Uterus (tissue), 4 donors: ENCODE results near the gene SLC7A7. TPM values are rescaled to one million over a fixed set of nuclear protein-coding genes. Genes with fewer than 3 reads are reported as not detected.
"Not testable (repeated sequence)": the region's sequence is repeated elsewhere in the genome, so short reads cannot be mapped to it uniquely, and the experiment has no call there.

ENCODE experiments used
- DNase-seq, 2 donors: peaks; one replicate each; pipeline ENCODE4 v3.0.0-alpha.2; 2019 to 2020
- H3K27ac ChIP-seq, 2 donors: fragments of 200-600 bp; sonication (generic); 1 replicate in 1 of 2; 2 replicates in 1 of 2; pipeline ENCODE4 v1.5.1; 2016 to 2018
- H3K27me3 ChIP-seq, 2 donors: fragments of 200-600 bp; sonication (generic); one replicate each; pipeline ENCODE4 v1.5.1; 2018 to 2019; ENCODE audit warnings: control low read depth in 1 of 2
- H3K36me3 ChIP-seq, 2 donors: fragments of 200-600 bp; sonication (generic); one replicate each; pipeline ENCODE4 v1.5.1; 2019; ENCODE audit warnings: control low read depth in 1 of 2
- H3K4me1 ChIP-seq, 2 donors: fragments of 200-600 bp; sonication (generic); one replicate each; pipeline ENCODE4 v1.5.1; 2018 to 2019; ENCODE audit warnings: control low read depth in 1 of 2
- H3K4me3 ChIP-seq, 2 donors: fragments of 200-600 bp; sonication (generic); 1 replicate in 1 of 2; 2 replicates in 1 of 2; pipeline ENCODE4 v1.5.1; 2018 to 2019; ENCODE audit warnings: mild to moderate bottlenecking in 1 of 2
- H3K9me3 ChIP-seq, 2 donors: fragments of 200-600 bp; sonication (generic); one replicate each; pipeline ENCODE4 v1.5.1; 2019; ENCODE audit warnings: control low read depth in 1 of 2
- POLR2A ChIP-seq, 2 donors: fragments of 450-650 bp; IDR thresholded peaks; one replicate each; pipeline ENCODE4 v1.6.1; 2016; ENCODE audit warnings: antibody characterized with exemption in 2 of 2, mild to moderate bottlenecking in 1 of 2, moderate library complexity in 1 of 2
- intact Hi-C: fragments of 100-400 bp; cut with DNase I; formaldehyde crosslinking; loops from one replicate; pipeline ENCODE4 v1.15.1; 2023; ENCODE audit warnings: low total_unique reads
- total RNA-seq, 4 donors: library from RNA; depleted of rRNA in 3 of 4; stranded (reverse); fragments of >200 nt in 3 of 4; gene quantifications; one replicate each; pipeline versions ENCODE4 v1.1.0 to v1.2.4, GENCODE V29; 2014 to 2023
- TF ChIP-seq, protein P1 (sequence below), 4 experiments: fragments of 200-600 bp in 2 of 4; fragments of 450-650 bp in 2 of 4; sonication (generic) in 2 of 4; IDR thresholded peaks; one replicate each; pipeline ENCODE4 v1.5.1; 2016 to 2019; ENCODE audit warnings: antibody characterized with exemption in 4 of 4, mild to moderate bottlenecking in 2 of 4, moderate library complexity in 1 of 4
- donor health status: DM: yes; HTN: yes; CAD: no.

Gene SLC7A7
- total RNA-seq, 4 donors from 2014 or later: 2.8 to 15.6 (median 6.8) TPM

DNA sequence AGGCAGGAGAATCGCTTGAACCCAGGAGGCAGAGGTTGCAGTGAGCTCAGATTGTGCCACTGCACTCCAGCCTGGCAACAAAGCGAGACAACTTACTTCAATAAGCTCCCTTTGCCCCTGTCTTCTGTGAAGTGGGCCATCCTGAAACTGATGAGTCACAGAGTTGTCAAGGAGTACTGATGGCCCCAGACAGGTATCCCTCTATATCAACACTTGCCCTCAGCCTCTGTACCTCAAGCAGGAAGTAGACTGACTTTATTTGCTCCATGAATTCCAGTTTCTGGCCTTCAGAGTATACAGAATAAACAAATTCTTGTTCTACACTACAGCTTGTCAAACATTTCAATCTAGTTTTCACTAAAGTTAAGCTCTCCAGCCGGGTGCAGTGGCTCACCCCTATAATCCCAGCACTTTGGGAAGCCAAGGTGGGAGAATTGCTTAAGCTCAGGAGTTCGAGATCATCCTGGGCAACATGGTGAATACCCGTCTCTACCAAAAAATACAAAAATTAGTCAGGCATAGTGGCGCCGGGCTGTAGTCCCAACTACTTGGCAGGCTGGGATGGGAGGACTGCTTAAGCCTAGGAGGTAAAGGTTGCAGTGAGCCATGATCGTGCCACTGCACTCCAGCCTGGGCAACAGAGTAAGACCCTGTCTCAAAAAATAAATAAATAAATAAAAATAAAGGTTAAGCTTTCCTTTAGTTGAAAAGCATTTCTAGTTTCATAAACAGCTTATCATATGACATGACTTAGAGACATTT is 39.9 kb upstream of the SLC7A7 start:
- Histone ChIP-seq H3K9me3 (no peaks in the 10 kb centered on the region), H3K27me3 (no peaks in the 10 kb centered on the region), H3K27ac (no peak overlapping the region), H3K4me1 (peaks cover 17 to 18% of the 10 kb centered on the region in 2 donors), H3K36me3 (no peaks in the 10 kb centered on the region), H3K4me3 (no peak overlapping the region)
- intact Hi-C loops: loop anchor here (5.0 to 10.0 kb wide), 2 partner anchors 33 to 290 kb away; no protein-coding TSS in a partner anchor
- DNase-seq: no peak
- no peak for TF ChIP-seq POLR2A (IDR thresholded peaks at IDR 0.05)
- TF ChIP-seq, protein P1, sequence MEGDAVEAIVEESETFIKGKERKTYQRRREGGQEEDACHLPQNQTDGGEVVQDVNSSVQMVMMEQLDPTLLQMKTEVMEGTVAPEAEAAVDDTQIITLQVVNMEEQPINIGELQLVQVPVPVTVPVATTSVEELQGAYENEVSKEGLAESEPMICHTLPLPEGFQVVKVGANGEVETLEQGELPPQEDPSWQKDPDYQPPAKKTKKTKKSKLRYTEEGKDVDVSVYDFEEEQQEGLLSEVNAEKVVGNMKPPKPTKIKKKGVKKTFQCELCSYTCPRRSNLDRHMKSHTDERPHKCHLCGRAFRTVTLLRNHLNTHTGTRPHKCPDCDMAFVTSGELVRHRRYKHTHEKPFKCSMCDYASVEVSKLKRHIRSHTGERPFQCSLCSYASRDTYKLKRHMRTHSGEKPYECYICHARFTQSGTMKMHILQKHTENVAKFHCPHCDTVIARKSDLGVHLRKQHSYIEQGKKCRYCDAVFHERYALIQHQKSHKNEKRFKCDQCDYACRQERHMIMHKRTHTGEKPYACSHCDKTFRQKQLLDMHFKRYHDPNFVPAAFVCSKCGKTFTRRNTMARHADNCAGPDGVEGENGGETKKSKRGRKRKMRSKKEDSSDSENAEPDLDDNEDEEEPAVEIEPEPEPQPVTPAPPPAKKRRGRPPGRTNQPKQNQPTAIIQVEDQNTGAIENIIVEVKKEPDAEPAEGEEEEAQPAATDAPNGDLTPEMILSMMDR (IDR thresholded peaks at IDR 0.05): no peak

DNA sequence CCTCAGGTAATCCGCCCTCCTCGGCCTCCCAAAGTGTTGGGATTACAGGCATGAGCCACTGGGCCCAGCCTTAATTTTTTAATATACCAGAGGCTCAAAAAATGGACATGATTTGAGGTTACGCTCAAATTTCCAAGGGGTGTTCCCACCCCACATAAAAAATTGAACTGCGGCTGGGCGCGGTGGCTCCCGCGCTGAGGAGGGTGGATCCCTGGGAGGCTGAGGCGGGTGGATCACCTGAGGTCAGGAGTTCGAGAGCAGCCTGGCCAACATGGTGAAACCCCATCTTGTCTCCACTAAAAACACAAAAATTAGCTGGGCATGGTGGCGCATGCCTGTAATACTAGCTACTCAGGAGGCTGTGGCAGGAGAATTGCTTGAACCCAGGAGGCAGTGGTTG is 39.1 kb upstream of the SLC7A7 start:
- not testable (repeated sequence) for DNase-seq, H3K36me3 ChIP-seq, H3K27ac ChIP-seq, H3K9me3 ChIP-seq, H3K4me3 ChIP-seq, H3K27me3 ChIP-seq
- H3K4me1 ChIP-seq: peaks cover 17 to 27% of the 10 kb centered on the region in 2 donors
- intact Hi-C loops: loop anchor here (10.0 kb wide), 1 partner anchor 289 kb away; no protein-coding TSS in a partner anchor

DNA sequence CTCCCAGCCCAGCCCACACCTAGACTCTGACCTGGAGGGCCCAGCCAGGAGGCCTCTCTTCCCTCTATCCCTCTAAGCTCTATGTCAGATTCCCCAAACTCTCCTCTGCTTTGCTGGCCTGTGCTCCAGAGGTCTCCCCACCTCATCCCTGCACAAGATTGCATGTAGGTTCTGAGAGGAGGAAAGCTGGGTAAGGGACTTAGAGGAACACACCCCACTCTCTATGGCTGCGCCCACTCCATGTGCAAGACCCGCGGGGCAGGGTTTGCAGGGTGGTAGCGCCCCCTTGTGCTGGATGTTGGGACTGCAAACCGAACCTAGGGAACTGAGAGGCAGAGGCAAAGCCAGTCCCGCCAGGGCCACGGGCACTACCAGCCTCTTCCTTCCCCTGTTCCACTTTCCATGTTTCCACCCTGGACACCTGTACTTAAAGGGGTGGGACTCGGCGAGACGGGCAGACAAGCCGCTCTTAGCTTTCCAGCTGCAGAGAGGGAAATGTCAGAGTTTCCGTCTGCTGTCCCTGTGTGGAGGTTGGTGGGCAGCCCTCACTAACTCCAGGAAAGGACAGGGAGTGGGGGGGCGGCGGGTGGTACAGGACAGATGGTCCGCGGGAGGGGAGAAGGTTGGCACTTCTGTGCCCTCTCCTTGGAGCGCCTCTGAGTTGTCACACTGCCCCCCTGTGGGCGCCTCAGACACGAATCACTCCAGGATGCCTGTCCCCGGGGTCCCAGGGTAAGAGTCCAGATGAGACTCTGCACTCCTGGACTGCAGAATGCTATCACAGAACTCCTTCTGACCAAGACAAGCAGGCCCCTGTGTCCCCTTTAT is 37.9 kb upstream of the SLC7A7 start:
- peak overlapping the region; percentile 96 to 100 for H3K27ac ChIP-seq
- peak; percentile 93 to 94 for DNase-seq
- H3K4me3 ChIP-seq: peak overlapping the region; percentile 25 to 26
- no peaks in the 10 kb centered on the region for H3K36me3 ChIP-seq
- H3K9me3 ChIP-seq: no peaks in the 10 kb centered on the region
- peak in 1 of 2 donors; percentile 39 for TF ChIP-seq POLR2A (IDR thresholded peaks at IDR 0.05)
- TF ChIP-seq, protein P1 (IDR thresholded peaks at IDR 0.05): peak; percentile 68 to 99 (median 97)
- peaks cover 17 to 34% of the 10 kb centered on the region in 2 donors for H3K4me1 ChIP-seq
- intact Hi-C loops: loop anchor here (10.0 kb wide), 1 partner anchor 288 kb away; no protein-coding TSS in a partner anchor
- H3K27me3 ChIP-seq: no peaks in the 10 kb centered on the region

DNA sequence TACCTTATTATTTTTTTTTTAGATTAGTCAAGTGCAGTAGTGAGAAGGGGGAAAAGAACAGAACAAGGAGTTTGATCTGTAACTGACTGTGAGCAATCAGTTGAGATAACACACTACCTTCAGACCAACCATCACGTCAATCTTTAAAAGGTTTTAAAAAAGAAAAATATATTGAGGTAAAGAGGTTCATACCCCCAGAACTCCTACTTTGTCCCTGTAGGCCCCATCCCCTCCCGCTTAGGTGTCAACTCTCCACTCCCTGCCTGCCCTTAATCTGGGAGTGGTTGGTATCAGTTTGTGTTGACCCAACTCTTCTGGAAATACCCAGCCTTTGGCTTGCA is 37.3 kb upstream of the SLC7A7 start:
- Histone ChIP-seq H3K4me3 (no peak overlapping the region), H3K27ac (peak overlapping the region; percentile 96 to 100), H3K4me1 (peaks cover 17 to 40% of the 10 kb centered on the region in 2 donors), H3K27me3 (no peaks in the 10 kb centered on the region), H3K36me3 (no peaks in the 10 kb centered on the region), H3K9me3 (no peaks in the 10 kb centered on the region)
- TF ChIP-seq, protein P1 (IDR thresholded peaks at IDR 0.05): no peak
- TF ChIP-seq POLR2A (IDR thresholded peaks at IDR 0.05): no peak
- intact Hi-C loops: loop anchor here (10.0 kb wide), 1 partner anchor 288 kb away; no protein-coding TSS in a partner anchor
- peak in 1 of 2 donors; percentile 25 for DNase-seq

DNA sequence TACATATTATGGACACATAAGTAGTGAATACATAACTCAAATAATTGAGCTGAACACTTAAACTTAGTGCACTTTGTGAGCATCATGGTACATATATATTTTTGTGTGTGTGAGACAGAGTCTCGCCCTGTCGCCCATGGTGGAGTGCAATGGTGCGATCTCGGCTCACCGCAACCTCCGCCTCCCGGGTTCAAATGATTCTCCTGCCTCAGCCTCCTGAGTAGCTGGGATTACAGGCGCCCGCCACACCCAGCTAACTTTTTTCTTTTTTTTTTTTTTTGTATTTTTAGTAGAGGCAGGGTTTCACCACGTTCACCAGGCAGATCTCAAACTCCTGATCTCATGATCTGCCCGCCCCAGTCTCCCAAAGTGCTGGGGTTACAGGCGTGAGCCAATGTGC is 36.9 kb upstream of the SLC7A7 start:
- Histone ChIP-seq H3K27ac (peak overlapping the region; percentile 96 to 100), H3K4me1 (peaks cover 18 to 43% of the 10 kb centered on the region in 2 donors)
- H3K9me3 ChIP-seq, H3K4me3 ChIP-seq, DNase-seq, H3K36me3 ChIP-seq, H3K27me3 ChIP-seq: not testable (repeated sequence)
- intact Hi-C loops: loop anchor here (10.0 kb wide), 1 partner anchor 287 kb away; no protein-coding TSS in a partner anchor
